HEK293 (cell line): ENCODE measurements around the gene FRRS1L.
"Not testable (repeated sequence)": the region's sequence is repeated elsewhere in the genome, so short reads cannot be mapped to it uniquely, and the experiment has no call there.

ENCODE experiments used
- CTCF ChIA-PET: fragments of 350-600 bp; formaldehyde crosslinking; extraction: SDS; loops from one replicate; lab custom pipeline; 2021; ENCODE audit warnings: antibody characterized with exemption; lab: Yijun Ruan, JAX
- POLR2A ChIA-PET: fragments of 300-600 bp; formaldehyde crosslinking; extraction: SDS; loops from one replicate; lab custom pipeline; 2020; ENCODE audit warnings: antibody characterized with exemption, inconsistent platforms; lab: Yijun Ruan, JAX
- H3K27ac ChIP-seq: fragments of 200-500 bp; sonication (Bioruptor generic); 2 replicates; pipeline ENCODE4 v1.5.1; 2014; ENCODE audit warnings: low read depth, low read length, control low read depth, inconsistent platforms; ENCODE audit errors: extremely low read depth
- H3K36me3 ChIP-seq, 2 experiments: fragments of 200-500 bp in 1 of 2; sonication (Bioruptor generic) in 1 of 2; 1 replicate in 1 of 2; 2 replicates in 1 of 2; pipeline ENCODE4 v1.5.1; 2014 to 2017; ENCODE audit warnings: inconsistent platforms in 2 of 2, low read length in 2 of 2; ENCODE audit not compliant: control insufficient read depth in 2 of 2, insufficient read depth in 1 of 2
- H3K4me1 ChIP-seq: fragments of 200-500 bp; sonication (Bioruptor generic); 2 replicates; pipeline ENCODE4 v1.5.1; 2014; ENCODE audit warnings: mild to moderate bottlenecking, low read length, inconsistent platforms; ENCODE audit not compliant: control insufficient read depth, insufficient read depth
- H3K4me3 ChIP-seq: 2 replicates; pipeline ENCODE4 v1.5.1; 2011; ENCODE audit warnings: low read depth, mild to moderate bottlenecking, control low read depth, low read length, moderate library complexity
- H3K9me3 ChIP-seq: fragments of 200-500 bp; sonication (Bioruptor generic); 2 replicates; pipeline ENCODE4 v1.5.1; 2014; ENCODE audit warnings: low read depth, low read length, inconsistent platforms; ENCODE audit not compliant: control insufficient read depth, insufficient read depth
- GLI4 ChIP-seq: fragments of 450-650 bp; formaldehyde crosslinking; IDR thresholded peaks from 2 replicates; pipeline ENCODE4 v1.5.1; 2016; ENCODE audit warnings: missing biosample characterization, missing genetic modification characterization
- SP7 ChIP-seq: fragments of 450-650 bp; formaldehyde crosslinking; IDR thresholded peaks from 2 replicates; pipeline ENCODE4 v1.5.1; 2016; ENCODE audit warnings: missing biosample characterization, missing genetic modification characterization
- YY2 ChIP-seq: fragments of 450-650 bp; formaldehyde crosslinking; IDR thresholded peaks from 2 replicates; pipeline ENCODE4 v1.5.1; 2016; ENCODE audit warnings: missing biosample characterization, missing genetic modification characterization
- ZNF175 ChIP-seq: fragments of 450-650 bp; formaldehyde crosslinking; IDR thresholded peaks from 2 replicates; pipeline ENCODE4 v1.5.1; 2016; ENCODE audit warnings: missing biosample characterization, missing genetic modification characterization
- ZNF221 ChIP-seq: fragments of 450-650 bp; formaldehyde crosslinking; IDR thresholded peaks from 2 replicates; pipeline ENCODE4 v1.5.1; 2017; ENCODE audit warnings: missing biosample characterization, missing genetic modification characterization, borderline replicate concordance
- ZNF426 ChIP-seq: fragments of 450-650 bp; formaldehyde crosslinking; IDR thresholded peaks from 2 replicates; pipeline ENCODE4 v1.5.1; 2017; ENCODE audit warnings: missing biosample characterization, missing genetic modification characterization, mild to moderate bottlenecking, inconsistent platforms, moderate library complexity
- ZNF571 ChIP-seq: fragments of 450-650 bp; formaldehyde crosslinking; IDR thresholded peaks from 2 replicates; pipeline ENCODE4 v1.5.0; 2017; ENCODE audit warnings: missing biosample characterization, missing genetic modification characterization
- ZNF585B ChIP-seq: fragments of 450-650 bp; formaldehyde crosslinking; IDR thresholded peaks from 2 replicates; pipeline ENCODE4 v1.5.1; 2016; ENCODE audit warnings: missing biosample characterization, missing genetic modification characterization
- ZNF658 ChIP-seq: fragments of 450-650 bp; formaldehyde crosslinking; IDR thresholded peaks from 2 replicates; pipeline ENCODE4; 2016; ENCODE audit warnings: missing biosample characterization, missing genetic modification characterization
- ZNF785 ChIP-seq: fragments of 450-650 bp; formaldehyde crosslinking; IDR thresholded peaks from 2 replicates; pipeline ENCODE4 v1.5.1; 2016; ENCODE audit warnings: missing biosample characterization, missing genetic modification characterization
- ZSCAN30 ChIP-seq: fragments of 450-650 bp; IDR thresholded peaks from 2 replicates; pipeline ENCODE4 v1.5.1; 2018; ENCODE audit warnings: missing biosample characterization, mild to moderate bottlenecking, missing genetic modification characterization, moderate library complexity
- TF ChIP-seq, protein P1 (sequence below): fragments of 450-650 bp; formaldehyde crosslinking; IDR thresholded peaks from 2 replicates; pipeline ENCODE4 v1.5.1; 2017; ENCODE audit warnings: missing biosample characterization, mild to moderate bottlenecking, missing genetic modification characterization, moderate library complexity
- TF ChIP-seq, protein P2 (sequence below): fragments of 450-650 bp; formaldehyde crosslinking; IDR thresholded peaks from 2 replicates; pipeline ENCODE4 v1.5.0; 2017; ENCODE audit warnings: missing biosample characterization, missing genetic modification characterization, borderline replicate concordance
- TF ChIP-seq, protein P3 (sequence below): fragments of 450-650 bp; formaldehyde crosslinking; IDR thresholded peaks from 2 replicates; pipeline ENCODE4 v1.5.1; 2016; ENCODE audit warnings: missing biosample characterization, missing genetic modification characterization

Gene FRRS1L

DNA sequence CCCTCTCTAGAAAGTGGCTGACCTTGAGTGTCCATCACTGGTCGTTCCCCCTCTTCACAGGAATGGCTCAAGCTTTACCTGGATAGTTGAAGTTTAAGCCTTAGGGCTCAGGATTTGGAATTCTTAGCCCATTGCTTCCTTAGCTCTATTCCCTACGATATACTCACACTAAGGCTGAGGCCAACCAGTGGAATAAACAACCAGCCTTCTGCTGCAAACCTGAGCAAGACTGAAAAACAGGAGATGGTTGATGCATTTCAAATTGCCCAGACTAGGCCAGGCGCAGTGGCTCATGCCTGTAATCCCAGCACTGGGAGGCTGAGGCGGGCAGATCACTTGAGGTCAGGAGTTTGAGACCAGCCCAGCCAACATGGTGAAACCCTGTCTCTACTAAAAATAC is 40.4 kb downstream of the FRRS1L start:
- H3K4me3 ChIP-seq, H3K4me1 ChIP-seq, POLR2A ChIA-PET, H3K27ac ChIP-seq, H3K36me3 ChIP-seq: not testable (repeated sequence)
- CTCF ChIA-PET = interaction anchor here (0.7 kb wide), 2 partner anchors 13 to 28 kb away, joined by 3 to 4 read pairs; no protein-coding TSS in a partner anchor
- TF ChIP-seq, protein P1, sequence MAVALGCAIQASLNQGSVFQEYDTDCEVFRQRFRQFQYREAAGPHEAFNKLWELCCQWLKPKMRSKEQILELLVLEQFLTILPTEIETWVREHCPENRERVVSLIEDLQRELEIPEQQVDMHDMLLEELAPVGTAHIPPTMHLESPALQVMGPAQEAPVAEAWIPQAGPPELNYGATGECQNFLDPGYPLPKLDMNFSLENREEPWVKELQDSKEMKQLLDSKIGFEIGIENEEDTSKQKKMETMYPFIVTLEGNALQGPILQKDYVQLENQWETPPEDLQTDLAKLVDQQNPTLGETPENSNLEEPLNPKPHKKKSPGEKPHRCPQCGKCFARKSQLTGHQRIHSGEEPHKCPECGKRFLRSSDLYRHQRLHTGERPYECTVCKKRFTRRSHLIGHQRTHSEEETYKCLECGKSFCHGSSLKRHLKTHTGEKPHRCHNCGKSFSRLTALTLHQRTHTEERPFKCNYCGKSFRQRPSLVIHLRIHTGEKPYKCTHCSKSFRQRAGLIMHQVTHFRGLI (tag by site-specific recombination) = peak; percentile 90
- TF ChIP-seq, all 188 proteins: peak for 1; not testable (repeated sequence) for 187
- H3K9me3 ChIP-seq = not testable (repeated sequence)

DNA sequence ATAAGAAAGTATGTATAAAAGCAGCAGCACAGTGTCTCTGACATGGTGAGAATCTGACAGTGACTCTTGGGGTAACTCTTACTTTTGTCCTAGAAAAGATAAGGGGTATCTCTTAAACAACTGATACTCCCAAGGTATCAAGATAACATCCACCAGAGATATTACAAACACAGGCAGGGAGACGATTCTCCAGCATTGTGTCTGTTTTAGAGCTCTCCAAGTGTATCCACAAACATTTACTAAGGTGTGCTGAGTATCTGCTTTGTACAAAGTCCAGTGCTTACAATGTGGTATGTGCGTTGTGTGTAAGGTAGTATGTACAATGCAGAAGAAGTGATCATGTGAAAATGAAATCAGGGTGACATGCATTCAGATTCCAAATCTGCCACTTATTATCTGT is 42.9 kb downstream of the FRRS1L start:
- H3K4me3 ChIP-seq = no peak overlapping the region
- ChIA-PET CTCF (no interaction called here), POLR2A (no interaction called here)
- H3K4me1 ChIP-seq = no peaks in the 10 kb centered on the region
- no peak overlapping the region for H3K27ac ChIP-seq
- H3K9me3 ChIP-seq = no peaks in the 10 kb centered on the region
- TF ChIP-seq ZSCAN30 (tag by site-specific recombination) (no peak), ZNF221 (no peak), ZNF785 (no peak), YY2 (no peak), ZNF571 (no peak), ZNF585B (tag by site-specific recombination) (no peak), GLI4 (no peak), ZNF658 (no peak), ZNF426 (tag by site-specific recombination) (no peak), SP7 (tag by site-specific recombination) (no peak), ZNF175 (tag by site-specific recombination) (no peak)
- TF ChIP-seq, protein P2, sequence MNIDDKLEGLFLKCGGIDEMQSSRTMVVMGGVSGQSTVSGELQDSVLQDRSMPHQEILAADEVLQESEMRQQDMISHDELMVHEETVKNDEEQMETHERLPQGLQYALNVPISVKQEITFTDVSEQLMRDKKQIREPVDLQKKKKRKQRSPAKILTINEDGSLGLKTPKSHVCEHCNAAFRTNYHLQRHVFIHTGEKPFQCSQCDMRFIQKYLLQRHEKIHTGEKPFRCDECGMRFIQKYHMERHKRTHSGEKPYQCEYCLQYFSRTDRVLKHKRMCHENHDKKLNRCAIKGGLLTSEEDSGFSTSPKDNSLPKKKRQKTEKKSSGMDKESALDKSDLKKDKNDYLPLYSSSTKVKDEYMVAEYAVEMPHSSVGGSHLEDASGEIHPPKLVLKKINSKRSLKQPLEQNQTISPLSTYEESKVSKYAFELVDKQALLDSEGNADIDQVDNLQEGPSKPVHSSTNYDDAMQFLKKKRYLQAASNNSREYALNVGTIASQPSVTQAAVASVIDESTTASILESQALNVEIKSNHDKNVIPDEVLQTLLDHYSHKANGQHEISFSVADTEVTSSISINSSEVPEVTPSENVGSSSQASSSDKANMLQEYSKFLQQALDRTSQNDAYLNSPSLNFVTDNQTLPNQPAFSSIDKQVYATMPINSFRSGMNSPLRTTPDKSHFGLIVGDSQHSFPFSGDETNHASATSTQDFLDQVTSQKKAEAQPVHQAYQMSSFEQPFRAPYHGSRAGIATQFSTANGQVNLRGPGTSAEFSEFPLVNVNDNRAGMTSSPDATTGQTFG = no peak
- TF ChIP-seq, protein P3, sequence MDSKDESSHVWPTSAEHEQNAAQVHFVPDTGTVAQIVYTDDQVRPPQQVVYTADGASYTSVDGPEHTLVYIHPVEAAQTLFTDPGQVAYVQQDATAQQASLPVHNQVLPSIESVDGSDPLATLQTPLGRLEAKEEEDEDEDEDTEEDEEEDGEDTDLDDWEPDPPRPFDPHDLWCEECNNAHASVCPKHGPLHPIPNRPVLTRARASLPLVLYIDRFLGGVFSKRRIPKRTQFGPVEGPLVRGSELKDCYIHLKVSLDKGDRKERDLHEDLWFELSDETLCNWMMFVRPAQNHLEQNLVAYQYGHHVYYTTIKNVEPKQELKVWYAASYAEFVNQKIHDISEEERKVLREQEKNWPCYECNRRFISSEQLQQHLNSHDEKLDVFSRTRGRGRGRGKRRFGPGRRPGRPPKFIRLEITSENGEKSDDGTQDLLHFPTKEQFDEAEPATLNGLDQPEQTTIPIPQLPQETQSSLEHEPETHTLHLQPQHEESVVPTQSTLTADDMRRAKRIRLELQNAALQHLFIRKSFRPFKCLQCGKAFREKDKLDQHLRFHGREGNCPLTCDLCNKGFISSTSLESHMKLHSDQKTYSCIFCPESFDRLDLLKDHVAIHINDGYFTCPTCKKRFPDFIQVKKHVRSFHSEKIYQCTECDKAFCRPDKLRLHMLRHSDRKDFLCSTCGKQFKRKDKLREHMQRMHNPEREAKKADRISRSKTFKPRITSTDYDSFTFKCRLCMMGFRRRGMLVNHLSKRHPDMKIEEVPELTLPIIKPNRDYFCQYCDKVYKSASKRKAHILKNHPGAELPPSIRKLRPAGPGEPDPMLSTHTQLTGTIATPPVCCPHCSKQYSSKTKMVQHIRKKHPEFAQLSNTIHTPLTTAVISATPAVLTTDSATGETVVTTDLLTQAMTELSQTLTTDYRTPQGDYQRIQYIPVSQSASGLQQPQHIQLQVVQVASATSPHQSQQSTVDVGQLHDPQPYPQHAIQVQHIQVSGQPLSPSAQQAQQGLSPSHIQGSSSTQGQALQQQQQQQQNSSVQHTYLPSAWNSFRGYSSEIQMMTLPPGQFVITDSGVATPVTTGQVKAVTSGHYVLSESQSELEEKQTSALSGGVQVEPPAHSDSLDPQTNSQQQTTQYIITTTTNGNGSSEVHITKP = no peak
- TF ChIP-seq, protein P1 (tag by site-specific recombination) = no peak
- H3K36me3 ChIP-seq = no peaks in the 10 kb centered on the region
